CD4-positive, alpha-beta T cell (primary cell): ENCODE data around the gene LRRN3. TPM values are rescaled to one million over a fixed set of nuclear protein-coding genes. Genes with fewer than 3 reads are reported as not detected.
A peak's percentile ranks its signal among the peaks of the same experiment; 100 is the strongest.

ENCODE experiments used
- ATAC-seq: fragments of 200-7000 bp; cut with Tn5 transposase; one replicate; pipeline ENCODE4 v1.10.0; 2022; ENCODE audit warnings: mild to moderate bottlenecking; ENCODE audit not compliant: poor library complexity
- CTCF ChIA-PET: fragments of 350-600 bp; sonication (Branson Sonifier 250); formaldehyde crosslinking; loops from one replicate; lab custom pipeline; 2021; ENCODE audit warnings: antibody characterized with exemption, inconsistent platforms; lab: Charles Lee
- POLR2A ChIA-PET: fragments of 350-600 bp; sonication (Branson Sonifier 250); formaldehyde crosslinking; loops from one replicate; lab custom pipeline; 2021; ENCODE audit warnings: antibody characterized with exemption, inconsistent platforms; lab: Charles Lee
- DNase-seq, 14 experiments: peaks; one replicate each; pipeline ENCODE4 v3.0.0-alpha.2; 2013 to 2020; ENCODE audit warnings: mixed read lengths in 2 of 14
- H3K27ac ChIP-seq, 2 donors: one replicate each; pipeline versions ENCODE4 v1.5.1 to v1.7.0; 2013; ENCODE audit warnings: low read length in 2 of 2, low read depth in 1 of 2, mild to moderate bottlenecking in 1 of 2
- H3K27me3 ChIP-seq, 2 experiments: 1 replicate in 1 of 2; 2 replicates in 1 of 2; pipeline versions ENCODE4 v1.6.1 to v1.7.0; 2013; ENCODE audit warnings: low read length in 2 of 2, control low read depth in 1 of 2, mild to moderate bottlenecking in 1 of 2, moderate library complexity in 1 of 2; ENCODE audit not compliant: insufficient read depth in 2 of 2, control insufficient read depth in 1 of 2
- H3K36me3 ChIP-seq: one replicate; pipeline ENCODE4 v1.6.1; 2013; ENCODE audit warnings: low read length, control low read depth; ENCODE audit not compliant: insufficient read depth
- H3K4me1 ChIP-seq: one replicate; pipeline ENCODE4 v1.6.1; 2013; ENCODE audit warnings: low read length, control low read depth; ENCODE audit not compliant: insufficient read depth
- H3K4me3 ChIP-seq: one replicate; pipeline ENCODE4 v1.5.1; 2013; ENCODE audit warnings: mild to moderate bottlenecking, low read length, moderate library complexity
- H3K9me3 ChIP-seq, 2 experiments: 1 replicate in 1 of 2; 2 replicates in 1 of 2; pipeline versions ENCODE4 v1.6.1 to v1.7.0; 2013; ENCODE audit warnings: low read length in 2 of 2, mild to moderate bottlenecking in 2 of 2, control low read depth in 1 of 2, moderate library complexity in 1 of 2; ENCODE audit not compliant: control insufficient read depth in 1 of 2, insufficient read depth in 1 of 2
- H3K27ac Mint-ChIP-seq: one replicate; pipeline ENCODE4 v1.8.0; 2020; ENCODE audit warnings: mixed read lengths
- H3K27me3 Mint-ChIP-seq: one replicate; pipeline ENCODE4 v1.8.0; 2021; ENCODE audit warnings: mixed read lengths
- H3K36me3 Mint-ChIP-seq: one replicate; pipeline ENCODE4 v1.8.0; 2021; ENCODE audit warnings: low read depth, mixed read lengths
- H3K4me1 Mint-ChIP-seq: one replicate; pipeline ENCODE4 v1.8.0; 2021; ENCODE audit warnings: low read depth, mixed read lengths
- H3K4me3 Mint-ChIP-seq: one replicate; pipeline ENCODE4 v1.8.0; 2020; ENCODE audit warnings: mild to moderate bottlenecking, mixed read lengths
- H3K9me3 Mint-ChIP-seq: one replicate; pipeline ENCODE4 v1.8.0; 2020; ENCODE audit warnings: mixed read lengths
- CTCF ChIP-seq: fragments of 200-600 bp; IDR thresholded peaks from one replicate; pipeline ENCODE4 v1.8.0; 2022; ENCODE audit warnings: antibody characterized with exemption, mild to moderate bottlenecking
- intact Hi-C, 2 experiments: fragments of 100-400 bp; cut with DNase I in 1 of 2; cut with micrococcal nuclease in 1 of 2; formaldehyde crosslinking; loops; one replicate each; pipeline versions ENCODE4 v1.15.1 to v1.9.0; 2023 to 2025; cut with DNase I, micrococcal nuclease
- polyA plus RNA-seq, 2 donors: library from polyadenylated mRNA; unstranded; fragments of 120-200 nt; gene quantifications; one replicate each; pipeline ENCODE4 v1.2.1, GENCODE V29; 2013
- total RNA-seq, 174 experiments: library from RNA in 2 of 174; stranded (reverse) in 2 of 174; gene quantifications; one replicate each; pipeline ENCODE4 v1.2.3 and lab custom pipeline; 2021 to 2026

The LRRN3 gene
- total RNA-seq (1 to 10 TPM; 3.8 to 6.0 TPM), total RNA-seq (lab: John Stamatoyannopoulos, UW) (13.2 to 441 (median 79.9) reads per million in 172 experiments)
- polyA plus RNA-seq (2013, experiment 1 of 2) = 30.9 TPM
- polyA plus RNA-seq (2013, experiment 2 of 2) = 12.8 TPM

GRCh38 chr7:111090846-111091245 is at the start of gene LRRN3:
Gene LRRN3 (plus strand): TSS chr7:111091127. CDS start chr7:111122773, 31,646 bp downstream.
- ATAC-seq = peak; percentile 72
- TF ChIP-seq CTCF = no peak
- ChIA-PET POLR2A (interaction anchor here (0.6 to 2.5 kb wide), 12 partner anchors 7 to 210 kb away, joined by 3 to 42 read pairs (median 3); no protein-coding TSS in a partner anchor), CTCF (interaction anchor here (1.0 to 1.6 kb wide), 4 partner anchors 8 to 61 kb away, joined by 3 to 7 read pairs (median 4); no protein-coding TSS in a partner anchor)
- Histone ChIP-seq H3K36me3 (no peaks in the 10 kb centered on the region), H3K9me3 (no peaks in the 10 kb centered on the region), H3K27ac (peak within 1 kb of the TSS; percentile 19 to 40), H3K4me1 (no peaks in the 10 kb centered on the region), H3K4me3 (peak within 1 kb of the TSS; percentile 64), H3K27me3 (no peaks in the 10 kb centered on the region)
- H3K4me3 Mint-ChIP-seq = peak within 1 kb of the TSS; percentile 92
- H3K27me3 Mint-ChIP-seq = no peaks in the 10 kb centered on the region
- no peaks in the 10 kb centered on the region for H3K9me3 Mint-ChIP-seq
- DNase-seq = peak in 9 of 14 experiments; percentile 5 to 62 (median 33)
- H3K36me3 Mint-ChIP-seq = peaks cover 4% of the 10 kb centered on the region
- intact Hi-C loops = loop anchor here (5.0 to 10.0 kb wide), 3 partner anchors 219 to 996 kb away; no protein-coding TSS in a partner anchor
- H3K4me1 Mint-ChIP-seq = peaks cover 67% of the 10 kb centered on the region
- peak within 1 kb of the TSS; percentile 82 for H3K27ac Mint-ChIP-seq

- H3K27me3 ChIP-seq = no peaks in the 10 kb centered on the region
- ATAC-seq (peak; percentile 46), DNase-seq (no peak)
- H3K27ac Mint-ChIP-seq = peak overlapping the region; percentile 0
- no peaks in the 10 kb centered on the region for H3K36me3 ChIP-seq
- no peak overlapping the region for H3K27ac ChIP-seq
- no peaks in the 10 kb centered on the region for H3K4me1 ChIP-seq
- CTCF ChIA-PET = interaction anchor here (1.1 to 1.8 kb wide), 2 partner anchors 49 to 57 kb away, joined by 3 to 5 read pairs; partner anchors contain the start of gene LRRN3
- H3K4me1 Mint-ChIP-seq = peaks cover 16% of the 10 kb centered on the region
- H3K36me3 Mint-ChIP-seq = no peaks in the 10 kb centered on the region
- H3K4me3 Mint-ChIP-seq = no peak overlapping the region
- H3K4me3 ChIP-seq = no peak overlapping the region
- no peaks in the 10 kb centered on the region for H3K9me3 ChIP-seq
- H3K27me3 Mint-ChIP-seq = no peaks in the 10 kb centered on the region
- no peaks in the 10 kb centered on the region for H3K9me3 Mint-ChIP-seq
- POLR2A ChIA-PET = interaction anchor here (0.8 to 1.8 kb wide), 6 partner anchors 13 to 114 kb away, joined by 3 to 6 read pairs (median 4); no protein-coding TSS in a partner anchor
- TF ChIP-seq CTCF = no peak
- intact Hi-C loops = loop anchor here in 1 of 2 experiments (5.0 kb wide), 1 partner anchor 36 kb away; no protein-coding TSS in a partner anchor
Observed at GRCh38 chr7:111041577-111041976, 49.4 kb upstream of the LRRN3 start.

GRCh38 chr7:111042842-111043241 is 48.1 kb upstream of the LRRN3 start:
- no peaks in the 10 kb centered on the region for H3K9me3 Mint-ChIP-seq
- H3K4me1 Mint-ChIP-seq = peaks cover 16% of the 10 kb centered on the region
- CTCF ChIA-PET = interaction anchor here (1.8 kb wide), 1 partner anchor 48 kb away, joined by 5 read pairs; the partner anchor contains the start of gene LRRN3
- no peaks in the 10 kb centered on the region for H3K4me1 ChIP-seq
- no peak for ATAC-seq
- no peaks in the 10 kb centered on the region for H3K36me3 ChIP-seq
- POLR2A ChIA-PET = interaction anchor here (0.8 to 1.8 kb wide), 3 partner anchors 14 to 48 kb away, joined by 3 to 6 read pairs (median 3); partner anchors contain the start of gene LRRN3
- no peaks in the 10 kb centered on the region for H3K9me3 ChIP-seq
- no peak overlapping the region for H3K4me3 Mint-ChIP-seq
- no peaks in the 10 kb centered on the region for H3K27me3 ChIP-seq
- no peaks in the 10 kb centered on the region for H3K36me3 Mint-ChIP-seq
- no peaks in the 10 kb centered on the region for H3K27me3 Mint-ChIP-seq
- DNase-seq = no peak
- no peak overlapping the region for H3K27ac ChIP-seq
- no peak overlapping the region for H3K4me3 ChIP-seq
- intact Hi-C loops = loop anchor here in 1 of 2 experiments (5.0 kb wide), 1 partner anchor 34 kb away; no protein-coding TSS in a partner anchor
- TF ChIP-seq CTCF = no peak
- no peak overlapping the region for H3K27ac Mint-ChIP-seq
